Measurements from ENCODE around the gene LRP1B.
"Not testable (repeated sequence)": the region's sequence is repeated elsewhere in the genome, so short reads cannot be mapped to it uniquely, and the experiment has no call there.

LRP1B gene

DNA sequence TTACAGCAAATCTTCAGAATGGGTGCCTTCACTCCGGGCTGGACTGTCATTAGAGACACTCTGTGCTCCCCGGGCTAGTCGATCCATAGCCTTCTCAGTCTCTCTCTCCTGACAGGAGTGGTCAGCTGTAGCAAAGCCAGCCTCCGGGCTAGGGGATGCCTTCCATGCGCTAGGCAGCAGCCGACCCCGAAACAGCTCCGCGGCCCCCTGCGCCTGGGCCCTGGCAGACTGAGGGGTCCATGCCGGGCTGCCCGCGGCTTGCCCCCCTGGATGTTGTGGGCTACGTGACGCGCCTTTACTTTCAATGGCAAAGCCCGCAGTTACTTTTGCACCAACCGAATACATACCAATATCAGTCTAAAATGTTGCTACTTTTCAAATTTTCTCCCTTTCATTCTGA is 1447.2 kb downstream of the LRP1B start:
- no peak for DNase-seq (ENCODE audit: low spot score)

DNA sequence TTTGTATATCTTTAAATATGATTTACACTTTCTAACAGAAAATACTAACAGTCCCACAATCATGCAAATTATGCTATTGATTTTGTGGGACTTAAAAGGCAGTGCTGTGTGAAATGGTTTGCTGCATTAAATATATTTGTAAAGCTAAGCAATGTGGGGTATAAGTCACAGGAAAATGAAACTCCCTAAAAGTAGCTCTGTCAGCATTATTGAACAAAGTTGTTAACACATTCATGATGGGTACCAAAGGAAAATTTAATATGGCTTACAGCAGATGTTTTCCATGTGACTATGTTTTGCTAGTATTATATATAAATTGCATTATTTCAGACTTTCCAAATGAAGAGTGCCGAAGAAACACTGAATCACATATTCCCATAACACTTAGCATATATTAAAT is 1450.0 kb downstream of the LRP1B start:
- no peak for DNase-seq (ENCODE audit: low spot score)

DNA sequence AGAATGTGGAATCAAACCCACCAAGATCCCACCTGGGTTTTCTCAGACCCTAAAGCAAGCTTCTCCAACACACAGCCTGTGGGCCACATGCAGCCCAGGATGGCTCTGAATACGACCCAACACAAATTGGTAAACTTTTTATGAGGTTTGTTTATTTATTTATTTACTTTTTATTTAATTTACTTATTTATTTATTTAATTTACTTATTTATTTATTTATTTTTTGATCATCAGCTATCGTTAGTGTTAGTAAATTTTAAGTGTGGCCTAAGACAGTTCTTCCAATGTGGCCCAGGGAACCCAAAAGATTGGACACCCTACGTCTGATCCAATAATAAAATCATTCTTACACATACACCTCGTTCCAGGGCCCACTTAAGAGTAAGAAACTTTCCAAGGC is 1451.1 kb downstream of the LRP1B start:
- DNase-seq (ENCODE audit: low spot score), result no peak

DNA sequence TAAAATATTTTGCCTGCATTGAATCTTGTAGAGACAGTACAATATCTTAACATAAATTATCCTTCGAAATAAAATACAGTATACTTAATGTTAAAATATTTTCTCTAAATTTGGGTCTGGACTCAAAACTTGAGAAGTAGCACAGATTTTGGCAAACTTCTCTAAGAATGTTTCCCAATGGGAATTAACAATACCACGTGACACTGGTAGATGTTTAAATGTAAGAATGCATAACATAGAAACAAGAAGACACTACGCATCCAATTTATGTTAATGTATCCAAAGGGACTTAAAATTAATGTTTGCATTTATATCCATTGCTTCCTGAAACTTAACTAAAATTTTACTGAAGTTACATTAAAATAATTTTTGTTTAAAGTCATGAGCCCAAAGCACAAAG is 1460.9 kb downstream of the LRP1B start:
- DNase-seq (ENCODE audit: low spot score), result no peak

DNA sequence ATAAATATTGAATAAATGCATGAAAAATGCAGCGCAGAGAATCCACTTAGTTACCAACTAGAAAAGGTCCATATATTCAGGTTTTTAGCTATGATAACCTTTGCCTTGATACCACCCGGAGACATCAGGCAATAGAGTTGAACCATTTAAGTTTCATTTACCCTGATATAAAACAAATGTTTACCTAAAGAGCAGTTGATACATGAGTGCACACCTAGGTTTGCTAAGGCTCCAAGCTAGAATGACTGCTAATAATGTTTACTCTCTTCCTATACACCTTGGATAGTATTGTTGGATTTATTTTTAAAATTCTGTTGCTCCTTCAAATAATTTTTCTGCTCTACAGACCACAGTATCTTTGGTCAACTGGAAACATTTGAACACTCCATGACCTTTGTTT is 1463.6 kb downstream of the LRP1B start:
- DNase-seq (ENCODE audit: low spot score), result no peak

DNA sequence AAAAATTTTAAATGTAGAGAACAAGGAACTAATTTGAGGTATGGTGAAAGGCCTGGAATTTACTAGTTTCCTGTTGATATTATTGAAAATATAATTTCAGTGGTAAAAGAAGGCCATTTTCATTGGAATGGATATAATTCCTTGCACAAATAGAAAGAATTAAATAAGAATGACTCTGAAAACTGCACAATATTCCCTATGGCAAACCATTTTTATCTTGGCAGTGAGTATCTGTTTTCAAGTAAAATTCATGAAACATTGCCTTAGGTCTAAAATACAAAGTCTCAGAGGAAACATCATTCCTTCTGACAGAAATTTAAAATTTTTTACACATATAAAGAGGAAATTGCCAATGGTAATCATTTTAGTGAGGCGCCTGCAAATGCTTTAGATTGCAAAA is 1468.3 kb downstream of the LRP1B start:
- DNase-seq (ENCODE audit: low spot score), result no peak

DNA sequence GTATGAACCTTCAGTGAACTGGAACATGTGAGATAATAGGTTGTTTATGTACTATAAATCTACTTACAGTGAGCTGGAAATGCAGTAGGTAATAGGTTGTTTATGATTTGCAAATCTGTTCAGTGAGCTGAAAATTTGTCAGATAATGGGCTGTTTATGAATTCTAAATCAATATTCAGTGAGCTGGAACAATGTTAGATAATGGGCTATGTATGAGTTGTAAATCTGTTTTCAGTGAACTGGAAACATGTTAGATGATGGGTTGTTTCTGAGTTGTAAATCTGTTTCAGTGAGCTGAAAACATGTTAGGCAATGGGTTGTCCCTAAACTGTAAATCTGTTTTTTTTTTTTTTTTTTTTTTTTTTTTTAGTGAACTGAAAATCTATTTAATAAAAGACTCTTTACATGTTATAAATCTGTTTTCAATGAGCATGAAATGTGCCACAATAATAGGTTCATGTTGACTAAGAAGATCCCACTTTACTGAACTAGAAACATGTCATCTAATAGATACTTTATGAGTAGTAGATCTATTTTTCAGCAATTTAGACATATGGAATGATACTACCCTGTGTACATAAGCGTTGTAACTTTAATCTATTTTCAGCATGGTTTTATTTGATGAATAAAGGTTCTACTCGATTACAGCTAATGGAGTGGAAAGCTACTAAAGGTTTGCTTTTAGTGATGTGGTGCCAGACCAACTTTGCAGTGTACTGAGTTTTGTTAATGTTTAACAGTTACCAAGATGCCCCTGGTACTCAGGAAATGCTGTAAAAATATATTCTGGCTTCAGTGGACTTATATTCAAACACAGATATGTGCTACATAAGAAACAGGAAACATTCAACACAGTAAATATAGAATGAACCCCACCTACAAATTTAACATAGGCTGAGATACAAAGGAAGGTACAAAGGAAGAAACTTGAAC is 1471.8 kb downstream of the LRP1B start:
- DNase-seq (ENCODE audit: low spot score), result no peak

DNA sequence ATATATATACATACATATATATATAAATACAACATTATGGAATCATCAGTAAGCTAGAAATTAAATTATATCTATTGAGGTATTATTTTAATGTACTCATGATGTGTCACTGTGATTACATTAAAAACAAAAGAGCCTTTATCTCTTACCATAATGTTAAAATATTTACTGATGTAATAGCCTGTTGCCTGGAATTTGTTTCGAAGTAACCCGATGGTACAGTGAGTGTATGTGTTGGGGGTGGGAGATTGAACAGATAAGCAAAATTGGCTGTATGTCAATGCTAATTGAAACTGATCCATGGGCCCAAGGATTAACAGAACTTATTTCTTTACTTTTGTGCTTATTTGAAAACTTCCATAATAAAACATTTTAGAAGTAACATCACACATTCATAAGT is 1473.2 kb downstream of the LRP1B start:
- no peak for DNase-seq (ENCODE audit: low spot score)

DNA sequence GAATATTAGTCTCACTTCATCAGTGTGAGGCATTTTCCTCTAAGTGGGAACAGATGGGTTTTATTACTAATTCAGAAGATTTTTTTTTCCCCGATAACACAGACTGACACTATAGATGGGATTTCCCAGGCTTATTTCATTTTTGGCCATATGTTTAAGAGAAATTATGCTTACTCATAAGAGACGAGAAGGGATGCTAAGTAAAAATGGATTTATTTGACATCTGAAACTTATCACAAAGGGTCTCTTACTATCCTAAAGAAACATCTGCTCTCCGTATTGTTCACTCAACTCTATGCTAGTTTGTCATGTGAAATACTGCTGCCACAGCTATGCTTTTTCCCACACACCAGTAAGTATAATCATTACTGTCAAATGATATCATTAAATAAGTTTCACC is 1476.3 kb downstream of the LRP1B start:
- DNase-seq (ENCODE audit: low spot score), result no peak

DNA sequence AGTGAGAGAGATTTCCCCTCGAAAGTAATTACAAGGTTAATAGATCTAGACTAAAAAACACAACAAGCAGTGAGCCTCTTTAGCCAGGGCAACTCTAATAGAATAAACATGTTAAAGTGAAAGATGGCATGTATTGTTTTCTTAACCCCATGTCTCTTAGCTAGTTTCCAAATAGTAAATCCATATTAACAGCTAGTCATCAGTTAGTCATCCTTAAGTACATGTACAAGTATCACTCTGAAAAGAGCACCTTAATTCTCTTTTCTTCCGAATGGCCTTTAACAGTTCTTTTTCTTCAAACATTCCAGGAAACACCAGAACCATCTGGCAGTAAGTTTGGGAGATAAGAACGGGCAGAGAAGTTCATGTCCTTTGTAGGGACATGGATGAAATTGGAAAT is 1480.0 kb downstream of the LRP1B start:
- DNase-seq (ENCODE audit: low spot score), result no peak

DNA sequence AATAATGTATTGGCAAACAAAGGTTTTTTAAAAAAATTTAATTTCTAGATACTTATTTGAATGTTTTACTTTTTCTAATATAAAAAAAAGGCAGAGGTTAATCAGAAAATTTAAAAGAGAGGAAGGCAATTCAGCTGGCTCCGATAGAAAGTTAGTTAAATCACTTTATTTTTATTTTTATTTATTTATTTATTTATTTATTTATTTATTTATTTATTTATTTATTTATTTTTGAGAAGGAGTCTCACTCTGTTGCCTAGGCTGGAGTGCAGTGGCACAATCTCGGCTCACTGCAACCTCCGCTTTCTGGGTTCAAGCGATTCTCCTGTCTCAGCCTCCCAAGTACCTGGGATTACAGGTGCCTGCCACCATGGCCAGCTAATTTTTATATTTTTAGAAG is 1480.7 kb downstream of the LRP1B start:
- not testable (repeated sequence) for DNase-seq (ENCODE audit: low spot score)

DNA sequence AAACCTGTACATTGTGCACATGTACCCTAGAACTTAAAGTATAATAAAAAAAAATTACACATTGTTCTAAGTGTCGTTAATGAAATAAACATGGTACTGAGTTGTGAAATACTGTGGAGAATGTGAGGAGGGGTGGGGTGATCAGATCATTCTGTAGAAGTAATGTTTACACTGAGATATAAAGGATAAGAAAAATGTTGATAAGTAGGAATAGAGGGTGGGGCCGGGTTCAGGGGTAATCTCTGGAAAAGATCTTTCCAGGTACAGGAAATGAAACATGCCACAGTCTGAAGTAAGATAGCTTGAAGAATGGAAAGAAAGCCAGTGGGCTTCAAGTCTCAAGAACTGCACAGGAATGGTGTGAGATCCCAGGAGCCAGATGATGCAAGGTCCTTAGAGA is 1482.4 kb downstream of the LRP1B start:
- no peak for DNase-seq (ENCODE audit: low spot score)

DNA sequence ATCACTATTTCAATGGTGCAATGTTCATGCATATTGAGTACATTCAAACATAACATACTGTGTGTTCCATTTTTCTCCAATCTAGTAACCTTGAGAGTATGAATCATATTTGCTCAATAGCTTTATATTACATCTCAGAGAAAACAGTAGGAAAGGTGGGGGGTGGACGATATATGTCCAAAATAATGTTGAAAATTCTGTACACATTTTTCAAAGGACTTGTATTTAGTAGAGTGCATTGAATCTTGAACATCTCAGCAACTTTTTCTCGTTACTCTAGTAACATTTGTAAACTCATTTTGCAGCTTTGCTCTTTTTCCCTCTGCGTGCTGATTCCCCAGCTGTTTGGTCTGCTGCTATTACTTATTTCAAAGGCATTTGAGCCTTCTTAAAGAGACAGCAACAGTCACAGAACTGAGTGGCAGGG is 1487.0 kb downstream of the LRP1B start:
- no peak for DNase-seq (ENCODE audit: low spot score)

DNA sequence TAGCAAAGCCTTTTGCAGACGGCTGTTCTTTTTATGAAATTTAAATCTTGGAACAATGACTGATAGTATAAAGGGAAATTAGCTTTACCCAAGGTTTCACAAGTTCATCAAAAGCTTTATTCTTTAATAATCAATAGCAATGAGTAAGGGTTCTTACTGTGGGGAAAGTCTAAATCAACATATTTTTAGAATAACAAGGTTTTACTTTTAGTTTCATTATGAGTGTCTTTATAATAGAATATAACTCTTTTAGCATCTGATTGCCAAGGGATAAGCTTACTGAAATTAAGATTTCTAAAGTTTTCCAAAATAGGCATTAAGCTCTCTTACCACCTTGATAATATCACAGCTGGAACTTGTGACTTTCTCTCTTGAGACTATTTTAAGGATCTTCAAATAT is 1489.7 kb downstream of the LRP1B start:
- DNase-seq (ENCODE audit: low spot score), result no peak

DNA sequence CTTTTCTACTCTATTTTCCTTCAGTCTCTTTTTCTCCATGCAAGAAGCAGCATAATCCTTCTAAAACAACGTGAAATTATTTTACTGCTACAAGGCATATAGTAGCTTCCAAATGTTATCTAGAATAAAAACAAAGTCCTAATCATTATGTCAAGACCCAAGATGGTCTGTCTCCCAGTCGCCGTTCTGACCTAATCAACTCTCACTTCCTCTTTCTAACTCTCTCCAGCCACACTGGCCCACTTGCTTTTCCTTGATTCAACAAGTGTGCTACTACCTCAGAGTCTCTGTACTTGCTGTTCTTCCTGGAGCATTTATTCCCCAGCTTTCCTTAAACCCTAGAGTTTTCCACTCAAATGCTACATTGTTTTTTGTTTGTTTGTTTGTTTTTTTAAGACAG is 1491.2 kb downstream of the LRP1B start:
- DNase-seq (ENCODE audit: low spot score), result no peak

DNA sequence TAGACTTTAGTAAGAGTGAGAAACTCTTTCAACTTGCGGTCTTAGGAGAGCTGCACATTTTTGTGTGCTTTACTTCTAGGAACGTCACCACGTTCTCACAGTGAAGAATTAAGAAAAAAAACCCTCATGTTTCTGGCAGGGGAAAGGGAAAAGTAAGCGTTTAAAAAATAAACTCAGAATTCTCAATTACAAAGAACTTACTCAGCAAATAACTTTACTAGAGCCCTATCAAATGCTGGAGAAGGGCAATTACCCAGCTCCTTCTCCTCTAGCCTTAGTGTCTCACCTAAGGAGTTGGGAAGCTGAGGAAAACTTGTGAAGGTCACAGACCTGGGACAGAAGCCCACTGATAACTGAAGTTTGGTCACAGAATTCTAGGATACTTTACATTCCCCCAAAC is 1500.3 kb downstream of the LRP1B start:
- DNase-seq (ENCODE audit: low spot score), result no peak

DNA sequence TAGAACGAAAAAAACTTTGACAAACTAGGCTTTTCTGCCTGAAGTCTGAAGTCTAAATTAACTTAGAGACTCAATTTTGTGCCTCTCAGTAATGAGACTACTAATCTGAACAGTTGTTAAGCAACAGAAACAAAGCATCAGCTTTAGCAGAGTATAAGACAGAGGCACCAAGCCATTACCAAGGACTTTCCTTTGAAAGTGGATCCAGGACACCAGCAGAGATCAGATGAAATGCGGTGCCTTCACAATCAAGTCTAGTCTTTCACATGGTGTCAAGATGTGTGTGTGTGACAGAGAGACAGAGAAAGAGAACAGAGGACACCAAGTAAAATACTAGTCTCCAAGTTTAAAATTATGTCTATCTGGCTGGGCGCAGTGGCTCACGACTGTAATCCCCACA is 1502.9 kb downstream of the LRP1B start:
- no peak for DNase-seq (ENCODE audit: low spot score)

DNA sequence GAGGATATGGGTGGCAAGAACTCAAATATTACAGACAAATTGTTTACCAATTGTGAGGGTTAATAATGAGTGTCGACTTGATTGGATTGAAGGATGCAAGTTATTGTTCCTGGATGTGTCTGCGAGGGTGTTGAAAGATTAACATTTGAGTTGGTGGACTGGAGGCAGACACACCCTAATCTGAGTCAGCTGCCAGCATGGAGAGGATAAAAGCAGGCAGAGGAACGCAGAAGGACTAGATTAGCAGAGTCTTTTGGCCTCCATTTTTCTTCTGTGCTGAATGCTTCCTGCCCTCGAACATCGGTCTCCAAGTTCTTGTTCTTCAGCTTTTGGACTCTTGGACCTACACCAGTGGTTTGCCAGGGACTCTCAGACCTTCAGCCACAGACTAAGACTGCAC is 1503.7 kb downstream of the LRP1B start:
- no peak for DNase-seq (ENCODE audit: low spot score)

DNA sequence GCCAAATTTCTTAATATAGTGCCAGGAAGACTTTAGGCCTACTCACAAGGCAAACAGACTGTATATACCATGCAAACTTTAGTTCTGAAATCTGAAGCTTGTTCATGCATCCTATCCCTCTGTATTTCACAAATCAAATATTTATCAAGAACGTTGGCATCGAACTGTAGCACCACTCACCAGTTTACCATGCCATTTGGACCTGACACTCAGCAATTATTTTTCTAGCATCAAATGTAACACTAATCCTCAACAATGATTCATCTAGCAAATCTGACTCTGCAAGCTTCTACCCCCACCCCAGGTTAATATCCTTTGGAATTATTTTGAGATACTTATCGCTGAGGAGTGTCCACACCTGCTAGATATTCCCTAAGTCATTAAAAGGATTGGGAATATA is 1506.6 kb downstream of the LRP1B start:
- DNase-seq (ENCODE audit: low spot score), result no peak

DNA sequence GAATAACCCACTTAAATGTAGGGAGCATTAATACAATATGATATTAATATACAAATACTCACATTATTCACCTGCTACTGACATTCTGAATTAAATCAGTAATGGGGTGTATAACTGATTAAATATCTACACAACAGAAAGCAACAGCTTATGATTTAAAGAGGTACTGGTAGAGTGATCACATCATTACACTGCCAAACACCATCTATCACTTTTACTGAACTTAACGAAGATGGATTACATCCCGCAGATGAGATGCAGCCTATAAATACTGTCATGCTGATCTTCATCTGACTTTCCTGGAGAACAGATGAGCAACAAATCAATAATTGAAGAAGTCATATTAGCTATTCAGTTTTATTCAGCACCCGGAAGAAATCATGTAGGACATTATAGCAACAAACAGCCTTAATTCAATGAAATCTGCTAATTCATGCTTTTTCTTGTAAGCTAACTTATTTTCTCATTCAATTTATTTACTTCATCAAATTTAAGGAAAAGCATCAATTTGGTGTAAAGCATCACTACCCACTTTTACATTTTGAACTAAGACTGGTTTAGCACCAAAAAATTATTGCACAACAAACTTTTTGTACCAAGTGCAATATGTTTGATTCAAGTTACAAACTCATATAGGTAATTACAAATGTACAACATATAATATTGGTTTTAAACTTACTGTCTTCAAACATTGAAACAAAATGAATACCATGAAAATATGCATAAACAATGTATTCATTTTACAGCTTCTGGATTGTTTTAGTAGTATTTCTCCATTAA is 1509.0 kb downstream of the LRP1B start:
- no peak for DNase-seq (ENCODE audit: low spot score)

DNA sequence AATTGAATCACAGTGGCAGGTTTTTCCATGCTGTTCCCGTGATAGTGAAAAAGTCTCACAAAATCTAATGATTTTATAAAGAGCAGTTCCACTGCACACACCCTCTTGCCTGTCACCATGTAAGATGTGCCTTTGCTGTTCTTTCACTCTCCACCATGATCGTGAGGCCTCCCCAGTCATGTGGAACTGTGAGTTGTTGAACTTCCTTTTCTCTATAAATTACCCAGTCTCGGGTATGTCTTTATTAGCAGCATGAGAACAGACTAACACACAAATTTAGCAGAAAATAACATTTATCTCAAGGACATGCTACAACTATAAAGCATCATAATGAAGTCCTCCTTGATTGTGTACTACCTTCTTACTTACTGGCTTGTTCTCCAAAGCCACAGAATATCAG is 1526.0 kb downstream of the LRP1B start:
- no peak for DNase-seq (ENCODE audit: low spot score)

DNA sequence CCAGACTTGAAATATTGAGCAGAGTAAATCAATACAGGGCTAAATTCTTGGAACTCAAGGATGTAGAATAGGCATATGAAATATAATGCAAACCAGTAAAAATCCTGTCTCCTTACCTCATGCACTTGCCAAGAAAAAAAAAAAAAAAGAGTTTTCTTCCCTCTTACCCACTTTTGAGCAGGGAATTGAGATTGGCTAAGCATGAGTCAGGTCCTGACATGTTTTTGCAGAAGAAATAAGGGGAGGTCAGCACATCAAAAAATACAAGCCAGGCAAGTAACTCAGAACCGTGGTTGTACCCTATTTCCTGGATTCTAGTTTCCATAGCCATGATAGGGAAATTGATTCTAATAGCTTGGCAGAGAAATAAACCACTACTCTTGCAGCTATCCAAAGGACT is 1526.7 kb downstream of the LRP1B start:
- no peak for DNase-seq (ENCODE audit: low spot score)

DNA sequence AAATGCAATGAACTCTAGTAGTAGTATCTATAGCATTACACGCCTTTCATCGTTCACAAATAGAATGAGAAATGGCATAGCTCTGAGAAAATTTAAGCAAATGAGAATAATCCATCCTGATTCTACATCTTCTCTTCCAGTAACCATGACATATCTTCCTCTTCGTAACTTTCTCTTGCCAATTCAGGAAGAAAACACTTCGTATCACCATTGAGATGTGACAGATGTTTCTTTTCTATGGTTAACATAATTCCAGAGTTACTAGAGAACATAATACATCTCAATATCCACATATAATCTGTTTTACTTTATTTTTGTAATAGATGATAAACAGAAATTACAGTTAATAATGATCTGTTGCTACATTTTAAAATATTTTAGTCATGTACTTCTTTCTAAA is 1527.4 kb downstream of the LRP1B start:
- no peak for DNase-seq (ENCODE audit: low spot score)
